ENCODE measurements around the gene CLEC4G. TPM values are rescaled to one million over a fixed set of nuclear protein-coding genes. Genes with fewer than 3 reads are reported as not detected.

The CLEC4G gene
- total and polyA plus RNA-seq, 3 experiments from 2014 or later = not detected

- Histone ChIP-seq H3K27ac (ENCODE audit: low read depth, low read length) (no peak overlapping the region), H3K4me3 (ENCODE audit: low read length) (no peak overlapping the region), H3K27me3 (ENCODE audit: insufficient read depth, low read length, poor library complexity, severe bottlenecking) (peaks cover 17% of the 10 kb centered on the region), H3K4me1 (ENCODE audit: insufficient read depth, low read length) (peaks cover 13% of the 10 kb centered on the region), H3K36me3 (ENCODE audit: insufficient read depth, low read length) (no peaks in the 10 kb centered on the region), H3K9me3 (ENCODE audit: low read length) (no peaks in the 10 kb centered on the region)
- POLR2A ChIA-PET = no interaction called here
- H3K27me3 Mint-ChIP-seq = peaks cover 36 to 57% of the 10 kb centered on the region in 2 donors
- no peaks in the 10 kb centered on the region for H3K36me3 Mint-ChIP-seq
- peaks cover 0 to 1% (median 0%) of the 10 kb centered on the region in 5 donors for H3K9me3 Mint-ChIP-seq
- H3K4me1 Mint-ChIP-seq = peaks cover 0 to 19% (median 2%) of the 10 kb centered on the region in 3 donors
- CTCF ChIA-PET = no interaction called here
- DNase-seq = no peak
- no peak overlapping the region for H3K4me3 Mint-ChIP-seq
- H3K27ac Mint-ChIP-seq = no peak overlapping the region
These were observed 295 bp downstream of the CLEC4G start for GRCh38 chr19:7731615-7732014.

- ChIA-PET POLR2A (no interaction called here), CTCF (no interaction called here)
- Mint-ChIP-seq H3K27me3 (peaks cover 34 to 59% of the 10 kb centered on the region in 2 donors), H3K27ac (no peak overlapping the region), H3K4me1 (peaks cover 0 to 19% (median 2%) of the 10 kb centered on the region in 3 donors), H3K9me3 (peaks cover 0 to 1% (median 0%) of the 10 kb centered on the region in 5 donors), H3K4me3 (no peak overlapping the region), H3K36me3 (no peaks in the 10 kb centered on the region)
- DNase-seq = no peak
- H3K9me3 ChIP-seq (ENCODE audit: low read length) = no peaks in the 10 kb centered on the region
- no peaks in the 10 kb centered on the region for H3K36me3 ChIP-seq (ENCODE audit: insufficient read depth, low read length)
- H3K27ac ChIP-seq (ENCODE audit: low read depth, low read length) = no peak overlapping the region
- no peak overlapping the region for H3K4me3 ChIP-seq (ENCODE audit: low read length)
- peaks cover 13% of the 10 kb centered on the region for H3K4me1 ChIP-seq (ENCODE audit: insufficient read depth, low read length)
- H3K27me3 ChIP-seq (ENCODE audit: insufficient read depth, low read length, poor library complexity, severe bottlenecking) = peaks cover 17% of the 10 kb centered on the region
These were observed 703 bp downstream of the CLEC4G start for GRCh38 chr19:7731218-7731595.

- Histone ChIP-seq H3K4me1 (ENCODE audit: insufficient read depth, low read length) (peaks cover 13% of the 10 kb centered on the region), H3K27ac (ENCODE audit: low read depth, low read length) (no peak overlapping the region), H3K27me3 (ENCODE audit: insufficient read depth, low read length, poor library complexity, severe bottlenecking) (peaks cover 17% of the 10 kb centered on the region), H3K36me3 (ENCODE audit: insufficient read depth, low read length) (no peaks in the 10 kb centered on the region), H3K4me3 (ENCODE audit: low read length) (no peak overlapping the region), H3K9me3 (ENCODE audit: low read length) (no peaks in the 10 kb centered on the region)
- Mint-ChIP-seq H3K9me3 (peaks cover 0 to 1% (median 0%) of the 10 kb centered on the region in 5 donors), H3K4me3 (peak overlapping the region in 1 of 7 donors; percentile 26), H3K4me1 (peaks cover 0 to 19% (median 2%) of the 10 kb centered on the region in 3 donors), H3K27me3 (peaks cover 34 to 59% of the 10 kb centered on the region in 2 donors), H3K36me3 (no peaks in the 10 kb centered on the region), H3K27ac (peak overlapping the region in 1 of 8 donors; percentile 38)
- POLR2A ChIA-PET = no interaction called here
- no peak for DNase-seq
- CTCF ChIA-PET = no interaction called here
These were observed 1.4 kb downstream of the CLEC4G start for GRCh38 chr19:7730286-7731217.

GRCh38 chr19:7729831-7730285, 2.1 kb downstream of the CLEC4G start:
- Histone ChIP-seq H3K9me3 (ENCODE audit: low read length) (no peaks in the 10 kb centered on the region), H3K27me3 (ENCODE audit: insufficient read depth, low read length, poor library complexity, severe bottlenecking) (peaks cover 17% of the 10 kb centered on the region), H3K4me1 (ENCODE audit: insufficient read depth, low read length) (peaks cover 13% of the 10 kb centered on the region), H3K36me3 (ENCODE audit: insufficient read depth, low read length) (no peaks in the 10 kb centered on the region), H3K27ac (ENCODE audit: low read depth, low read length) (no peak overlapping the region), H3K4me3 (ENCODE audit: low read length) (no peak overlapping the region)
- Mint-ChIP-seq H3K4me3 (peak overlapping the region in 1 of 7 donors; percentile 29), H3K27ac (no peak overlapping the region), H3K27me3 (peaks cover 31 to 58% of the 10 kb centered on the region in 2 donors), H3K36me3 (no peaks in the 10 kb centered on the region), H3K9me3 (peaks cover 0 to 1% (median 0%) of the 10 kb centered on the region in 5 donors), H3K4me1 (peaks cover 0 to 19% (median 2%) of the 10 kb centered on the region in 3 donors)
- CTCF ChIA-PET = no interaction called here
- DNase-seq = peak in 1 of 5 donors; percentile 22
- POLR2A ChIA-PET = no interaction called here

- Mint-ChIP-seq H3K27ac (peak overlapping the region in 1 of 8 donors; percentile 66), H3K36me3 (no peaks in the 10 kb centered on the region), H3K4me3 (no peak overlapping the region), H3K27me3 (peaks cover 31 to 53% of the 10 kb centered on the region in 2 donors), H3K4me1 (peaks cover 0 to 19% (median 2%) of the 10 kb centered on the region in 3 donors), H3K9me3 (peaks cover 0 to 1% (median 0%) of the 10 kb centered on the region in 5 donors)
- no peak for DNase-seq
- POLR2A ChIA-PET = no interaction called here
- no peak overlapping the region for H3K27ac ChIP-seq (ENCODE audit: low read depth, low read length)
- H3K36me3 ChIP-seq (ENCODE audit: insufficient read depth, low read length) = no peaks in the 10 kb centered on the region
- H3K27me3 ChIP-seq (ENCODE audit: insufficient read depth, low read length, poor library complexity, severe bottlenecking) = peaks cover 17% of the 10 kb centered on the region
- peaks cover 13% of the 10 kb centered on the region for H3K4me1 ChIP-seq (ENCODE audit: insufficient read depth, low read length)
- no peak overlapping the region for H3K4me3 ChIP-seq (ENCODE audit: low read length)
- no peaks in the 10 kb centered on the region for H3K9me3 ChIP-seq (ENCODE audit: low read length)
- CTCF ChIA-PET = no interaction called here
These were observed 2.7 kb downstream of the CLEC4G start for GRCh38 chr19:7729211-7729610.

GRCh38 chr19:7725791-7726190, 6.1 kb downstream of the CLEC4G start:
- Histone ChIP-seq H3K4me1 (ENCODE audit: insufficient read depth, low read length) (peaks cover 13% of the 10 kb centered on the region), H3K36me3 (ENCODE audit: insufficient read depth, low read length) (no peaks in the 10 kb centered on the region), H3K27me3 (ENCODE audit: insufficient read depth, low read length, poor library complexity, severe bottlenecking) (peaks cover 17% of the 10 kb centered on the region), H3K9me3 (ENCODE audit: low read length) (no peaks in the 10 kb centered on the region), H3K27ac (ENCODE audit: low read depth, low read length) (no peak overlapping the region), H3K4me3 (ENCODE audit: low read length) (no peak overlapping the region)
- POLR2A ChIA-PET = no interaction called here
- H3K9me3 Mint-ChIP-seq = no peaks in the 10 kb centered on the region
- peaks cover 0 to 3% (median 0%) of the 10 kb centered on the region in 3 donors for H3K36me3 Mint-ChIP-seq
- H3K4me3 Mint-ChIP-seq = no peak overlapping the region
- DNase-seq = no peak
- peaks cover 0 to 17% (median 2%) of the 10 kb centered on the region in 3 donors for H3K4me1 Mint-ChIP-seq
- CTCF ChIA-PET = no interaction called here
- peaks cover 26 to 44% of the 10 kb centered on the region in 2 donors for H3K27me3 Mint-ChIP-seq
- peak overlapping the region in 2 of 8 donors; percentile 38 to 89 for H3K27ac Mint-ChIP-seq

DNA sequence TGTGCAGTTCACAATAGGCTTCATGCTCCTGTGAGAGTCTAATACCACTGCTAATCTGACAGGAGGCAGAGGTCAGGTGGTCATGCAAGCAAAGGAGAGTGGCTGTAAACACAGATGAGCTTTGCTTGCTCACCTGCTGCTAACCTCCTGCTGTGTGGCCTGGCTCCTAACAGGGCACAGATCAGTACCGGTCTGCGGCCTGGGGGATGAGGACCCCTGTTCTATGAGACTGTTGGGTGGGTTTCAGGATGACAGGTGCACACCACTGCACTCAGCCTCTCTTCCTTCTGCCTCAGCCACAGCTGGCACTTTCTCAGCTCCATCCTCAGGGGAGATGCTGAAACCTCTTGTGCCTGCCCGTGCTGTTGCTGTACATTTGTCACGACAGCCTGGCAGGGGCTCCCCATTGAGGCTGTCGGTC, 9.7 kb downstream of the CLEC4G start:
- no peak for DNase-seq
- peaks cover 9% of the 10 kb centered on the region for H3K4me1 ChIP-seq (ENCODE audit: insufficient read depth, low read length)
- ChIA-PET POLR2A (no interaction called here), CTCF (no interaction called here)
- no peak overlapping the region for H3K4me3 ChIP-seq (ENCODE audit: low read length)
- no peaks in the 10 kb centered on the region for H3K27me3 ChIP-seq (ENCODE audit: insufficient read depth, low read length, poor library complexity, severe bottlenecking)
- Mint-ChIP-seq H3K36me3 (peaks cover 0 to 3% (median 0%) of the 10 kb centered on the region in 3 donors), H3K4me3 (no peak overlapping the region), H3K9me3 (peaks cover 0 to 3% (median 0%) of the 10 kb centered on the region in 5 donors), H3K27me3 (peaks cover 0 to 13% of the 10 kb centered on the region in 2 donors), H3K4me1 (peaks cover 5 to 9% (median 8%) of the 10 kb centered on the region in 3 donors), H3K27ac (no peak overlapping the region)
- H3K27ac ChIP-seq (ENCODE audit: low read depth, low read length) = no peak overlapping the region
- H3K36me3 ChIP-seq (ENCODE audit: insufficient read depth, low read length) = no peaks in the 10 kb centered on the region
- no peaks in the 10 kb centered on the region for H3K9me3 ChIP-seq (ENCODE audit: low read length)

DNA sequence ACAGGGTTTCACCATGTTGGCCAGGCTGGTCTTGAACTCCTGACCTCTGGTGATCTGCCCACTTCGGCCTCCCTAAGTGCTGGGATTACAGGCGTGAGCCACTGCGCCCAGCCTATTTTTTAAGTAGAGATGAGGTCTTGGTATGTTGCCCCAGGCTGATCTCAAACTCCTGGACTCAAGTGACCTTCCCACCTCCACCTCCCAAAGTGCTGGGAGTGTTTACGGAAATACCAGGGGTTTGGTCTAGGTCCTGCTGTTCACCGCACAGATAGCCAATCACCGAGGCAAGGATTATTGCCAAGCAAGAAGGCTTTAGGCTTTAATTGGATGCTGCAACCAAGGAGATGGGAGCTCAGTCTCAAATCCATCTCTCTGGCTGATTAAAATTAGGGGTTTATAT, 11.6 kb downstream of the CLEC4G start:
- peaks cover 5 to 9% (median 8%) of the 10 kb centered on the region in 3 donors for H3K4me1 Mint-ChIP-seq
- Histone ChIP-seq H3K9me3 (ENCODE audit: low read length) (no peaks in the 10 kb centered on the region), H3K4me1 (ENCODE audit: insufficient read depth, low read length) (peaks cover 9% of the 10 kb centered on the region), H3K27me3 (ENCODE audit: insufficient read depth, low read length, poor library complexity, severe bottlenecking) (no peaks in the 10 kb centered on the region), H3K4me3 (ENCODE audit: low read length) (no peak overlapping the region), H3K27ac (ENCODE audit: low read depth, low read length) (no peak overlapping the region), H3K36me3 (ENCODE audit: insufficient read depth, low read length) (no peaks in the 10 kb centered on the region)
- ChIA-PET POLR2A (no interaction called here), CTCF (no interaction called here)
- peaks cover 0 to 6% (median 0%) of the 10 kb centered on the region in 5 donors for H3K9me3 Mint-ChIP-seq
- H3K4me3 Mint-ChIP-seq = no peak overlapping the region
- peaks cover 0 to 8% (median 0%) of the 10 kb centered on the region in 3 donors for H3K36me3 Mint-ChIP-seq
- no peak overlapping the region for H3K27ac Mint-ChIP-seq
- H3K27me3 Mint-ChIP-seq = peaks cover 0 to 7% of the 10 kb centered on the region in 2 donors
- DNase-seq = no peak
